Left lung (tissue), 10 donors: ENCODE results near the gene KIAA1614. TPM values are rescaled to one million over a fixed set of nuclear protein-coding genes. Genes with fewer than 3 reads are reported as not detected.
A peak's percentile ranks its signal among the peaks of the same experiment; 100 is the strongest.

Source experiments
- ATAC-seq: fragments of 200-7000 bp; cut with Tn5 transposase; one replicate; pipeline ENCODE4 v1.9.1; 2020; ENCODE audit warnings: moderate library complexity
- DNase-seq, 4 donors: peaks; one replicate each; pipeline ENCODE4 v3.0.0-alpha.2; 2013 to 2020
- H3K27ac ChIP-seq, 2 donors: fragments of 200-600 bp; sonication (generic) in 1 of 2; one replicate each; pipeline versions ENCODE4 v1.5.0 to v1.8.0; 2020 to 2021
- H3K27me3 ChIP-seq, 2 donors: fragments of 200-600 bp; sonication (generic) in 1 of 2; one replicate each; pipeline versions ENCODE4 v1.5.0 to v1.8.0; 2020 to 2021
- H3K36me3 ChIP-seq, 2 donors: fragments of 200-600 bp; sonication (generic) in 1 of 2; one replicate each; pipeline versions ENCODE4 v1.5.0 to v1.8.0; 2020 to 2021
- H3K4me1 ChIP-seq, 2 donors: fragments of 200-600 bp; one replicate each; pipeline ENCODE4 v1.8.0; 2021
- H3K4me3 ChIP-seq, 2 donors: fragments of 200-600 bp; sonication (generic) in 1 of 2; one replicate each; pipeline versions ENCODE4 v1.5.0 to v1.8.0; 2020 to 2021; ENCODE audit warnings: mild to moderate bottlenecking in 1 of 2
- H3K9me3 ChIP-seq, 2 donors: fragments of 200-600 bp; sonication (generic) in 1 of 2; one replicate each; pipeline versions ENCODE4 v1.5.0 to v1.8.0; 2020 to 2021
- intact Hi-C, 2 donors: fragments of 100-400 bp; cut with DNase I; formaldehyde crosslinking; loops; one replicate each; pipeline versions ENCODE4 v1.11.2 to v1.14.2; 2022
- polyA plus RNA-seq, 6 donors: library from polyadenylated mRNA; unstranded; fragments of 120-200 nt; gene quantifications; one replicate each; pipeline ENCODE4 v1.2.1, GENCODE V29; 2013; ENCODE audit not compliant: insufficient read length in 6 of 6
- total RNA-seq, 2 donors: library from RNA; stranded (reverse); fragmentation: NEBNext Ultra II Directional; extraction: Animal tissue kit (Norgen Biotek cat#: 25700); gene quantifications; one replicate each; pipeline ENCODE4 v1.2.1, GENCODE V29; 2021
- TF ChIP-seq, protein P1 (sequence below), 2 donors: fragments of 200-600 bp; sonication (generic) in 1 of 2; IDR thresholded peaks; one replicate each; pipeline versions ENCODE4 v1.5.0 to v1.8.0; 2021; ENCODE audit warnings: antibody characterized with exemption in 2 of 2
- donor health status: DM: no; HTN: yes; CAD: no.
- donor health status: DM: no; HTN: no; CAD: no.

The KIAA1614 gene
- total and polyA plus RNA-seq, 8 donors = 3.6 to 13.4 (median 9.7) TPM

- Histone ChIP-seq H3K27me3 (no peaks in the 10 kb centered on the region), H3K4me3 (no peak overlapping the region), H3K9me3 (no peaks in the 10 kb centered on the region), H3K36me3 (peaks cover 0 to 13% of the 10 kb centered on the region in 2 donors), H3K4me1 (no peaks in the 10 kb centered on the region), H3K27ac (no peak overlapping the region)
- intact Hi-C loops = no loop called here
- TF ChIP-seq, protein P1, sequence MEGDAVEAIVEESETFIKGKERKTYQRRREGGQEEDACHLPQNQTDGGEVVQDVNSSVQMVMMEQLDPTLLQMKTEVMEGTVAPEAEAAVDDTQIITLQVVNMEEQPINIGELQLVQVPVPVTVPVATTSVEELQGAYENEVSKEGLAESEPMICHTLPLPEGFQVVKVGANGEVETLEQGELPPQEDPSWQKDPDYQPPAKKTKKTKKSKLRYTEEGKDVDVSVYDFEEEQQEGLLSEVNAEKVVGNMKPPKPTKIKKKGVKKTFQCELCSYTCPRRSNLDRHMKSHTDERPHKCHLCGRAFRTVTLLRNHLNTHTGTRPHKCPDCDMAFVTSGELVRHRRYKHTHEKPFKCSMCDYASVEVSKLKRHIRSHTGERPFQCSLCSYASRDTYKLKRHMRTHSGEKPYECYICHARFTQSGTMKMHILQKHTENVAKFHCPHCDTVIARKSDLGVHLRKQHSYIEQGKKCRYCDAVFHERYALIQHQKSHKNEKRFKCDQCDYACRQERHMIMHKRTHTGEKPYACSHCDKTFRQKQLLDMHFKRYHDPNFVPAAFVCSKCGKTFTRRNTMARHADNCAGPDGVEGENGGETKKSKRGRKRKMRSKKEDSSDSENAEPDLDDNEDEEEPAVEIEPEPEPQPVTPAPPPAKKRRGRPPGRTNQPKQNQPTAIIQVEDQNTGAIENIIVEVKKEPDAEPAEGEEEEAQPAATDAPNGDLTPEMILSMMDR (IDR thresholded peaks at IDR 0.05) = no peak
- no peak for DNase-seq
- no peak for ATAC-seq
Measured at GRCh38 chr1:180933141-180933540, 20.4 kb downstream of the KIAA1614 start.

DNA sequence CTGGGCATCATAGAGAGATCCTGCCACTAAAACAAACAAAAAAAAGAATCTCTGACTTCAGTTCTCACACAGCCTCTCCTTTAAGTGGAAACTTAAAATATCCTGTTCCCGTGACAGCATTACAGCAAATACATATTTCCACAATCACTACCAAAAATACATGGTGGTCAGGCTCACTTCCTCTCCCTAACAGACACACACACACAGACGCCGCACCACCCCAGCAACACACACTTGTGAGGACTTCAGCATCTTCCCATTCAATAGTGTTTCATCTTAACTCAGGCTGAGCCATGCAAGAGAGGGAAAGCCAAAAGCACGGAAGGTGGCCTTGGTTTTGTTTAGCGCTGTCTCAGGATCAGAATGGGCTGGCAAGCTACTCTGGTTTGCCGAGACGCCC is 21.9 kb downstream of the KIAA1614 start:
- H3K27me3 ChIP-seq = no peaks in the 10 kb centered on the region
- TF ChIP-seq, protein P1 (IDR thresholded peaks at IDR 0.05) = no peak
- no peak overlapping the region for H3K27ac ChIP-seq
- ATAC-seq = no peak
- no peaks in the 10 kb centered on the region for H3K4me1 ChIP-seq
- no peaks in the 10 kb centered on the region for H3K9me3 ChIP-seq
- H3K4me3 ChIP-seq = no peak overlapping the region
- intact Hi-C loops = no loop called here
- H3K36me3 ChIP-seq = peaks cover 0 to 13% of the 10 kb centered on the region in 2 donors
- peak in 1 of 4 donors; percentile 47 for DNase-seq

DNA sequence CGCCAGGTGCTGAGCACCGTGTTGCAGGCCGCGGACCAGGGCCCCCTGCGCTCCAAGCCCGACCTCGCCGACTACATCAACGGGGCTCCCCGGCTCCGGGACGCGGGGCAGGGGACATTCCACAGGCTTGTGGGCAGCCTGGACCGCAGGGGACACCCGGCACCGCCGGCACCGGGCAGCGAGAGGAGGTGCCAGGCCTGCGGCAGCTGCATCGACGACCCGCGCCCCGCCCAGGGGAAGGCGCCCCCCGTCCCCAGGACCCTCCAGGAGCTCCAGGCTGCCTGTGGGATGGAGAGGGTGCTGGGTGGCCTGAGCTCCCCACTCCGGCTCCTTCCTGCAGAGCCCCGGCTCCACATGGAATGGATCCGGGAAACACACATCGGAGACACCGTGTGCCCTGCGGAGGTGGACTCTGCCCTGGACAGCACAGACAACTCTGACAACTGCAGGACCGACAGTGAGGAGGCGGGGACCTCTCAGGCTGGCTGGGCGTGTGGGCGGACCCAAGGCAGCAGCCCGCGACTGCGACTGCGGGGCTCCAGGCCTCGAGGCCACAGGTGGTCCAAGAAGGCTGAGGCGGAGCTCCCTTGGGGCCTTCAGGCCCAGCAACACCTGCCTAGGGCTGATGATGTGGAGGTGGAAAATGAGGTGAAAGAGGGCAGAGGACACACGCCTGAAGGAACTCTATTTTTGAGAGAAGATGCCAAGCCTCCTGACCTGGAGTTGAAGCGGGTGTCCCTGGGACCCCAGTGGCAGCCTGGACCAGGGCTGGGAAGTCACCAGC is 22.8 kb downstream of the KIAA1614 start:
- Histone ChIP-seq H3K27me3 (no peaks in the 10 kb centered on the region), H3K9me3 (no peaks in the 10 kb centered on the region), H3K27ac (no peak overlapping the region), H3K36me3 (peaks cover 0 to 13% of the 10 kb centered on the region in 2 donors), H3K4me1 (no peaks in the 10 kb centered on the region), H3K4me3 (no peak overlapping the region)
- ATAC-seq = no peak
- TF ChIP-seq, protein P1 (IDR thresholded peaks at IDR 0.05) = no peak
- DNase-seq = peak in 1 of 4 donors; percentile 78
- intact Hi-C loops = no loop called here

DNA sequence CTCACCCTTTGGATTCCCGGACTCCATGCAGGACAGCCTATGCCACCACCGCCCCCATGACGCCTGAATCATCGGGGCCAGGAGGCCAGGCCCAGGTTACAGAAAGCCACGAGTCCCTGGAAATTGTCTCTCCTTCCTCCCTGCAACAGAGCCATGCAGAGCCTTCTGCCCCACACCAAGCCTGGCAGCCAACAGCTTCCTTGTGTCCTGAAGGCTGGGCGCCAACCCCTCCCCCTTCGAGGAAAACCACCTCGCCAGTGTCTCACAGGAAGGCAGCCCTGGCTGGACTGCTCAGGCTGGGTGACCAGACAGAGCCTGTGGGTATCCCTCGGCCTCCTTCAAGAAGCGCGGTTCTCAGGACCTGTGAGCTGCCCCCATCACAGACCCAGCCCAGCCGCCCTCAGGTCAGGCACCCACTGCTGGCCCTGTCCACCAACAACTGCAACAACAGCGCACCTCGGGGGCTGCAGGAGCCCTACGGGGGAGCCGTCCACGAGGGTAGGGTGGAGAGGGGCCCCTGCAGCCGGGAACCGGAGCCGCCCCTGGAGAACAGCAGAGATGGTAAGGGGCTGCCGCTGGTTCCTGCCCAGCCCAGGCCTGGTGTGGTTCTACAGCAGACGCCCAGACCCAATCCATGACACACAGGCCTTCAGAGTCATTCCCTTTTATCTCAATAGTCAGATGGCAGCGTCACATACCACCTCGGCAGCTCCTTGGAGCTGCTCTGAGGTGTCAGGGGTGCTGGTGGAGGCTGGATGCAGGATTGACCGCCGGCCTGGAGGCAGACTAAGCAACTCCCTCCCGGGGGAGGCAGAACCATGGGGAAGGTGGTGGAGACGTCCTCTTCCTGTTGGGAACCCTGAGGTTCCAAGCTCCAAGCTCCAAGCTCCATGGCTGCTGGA is 23.7 kb downstream of the KIAA1614 start:
- no peaks in the 10 kb centered on the region for H3K27me3 ChIP-seq
- DNase-seq (peak in 1 of 4 donors; percentile 76), ATAC-seq (no peak)
- TF ChIP-seq, protein P1 (IDR thresholded peaks at IDR 0.05) = no peak
- H3K4me1 ChIP-seq = no peaks in the 10 kb centered on the region
- no peak overlapping the region for H3K4me3 ChIP-seq
- intact Hi-C loops = no loop called here
- H3K27ac ChIP-seq = no peak overlapping the region
- peaks cover 0 to 13% of the 10 kb centered on the region in 2 donors for H3K36me3 ChIP-seq
- no peaks in the 10 kb centered on the region for H3K9me3 ChIP-seq

DNA sequence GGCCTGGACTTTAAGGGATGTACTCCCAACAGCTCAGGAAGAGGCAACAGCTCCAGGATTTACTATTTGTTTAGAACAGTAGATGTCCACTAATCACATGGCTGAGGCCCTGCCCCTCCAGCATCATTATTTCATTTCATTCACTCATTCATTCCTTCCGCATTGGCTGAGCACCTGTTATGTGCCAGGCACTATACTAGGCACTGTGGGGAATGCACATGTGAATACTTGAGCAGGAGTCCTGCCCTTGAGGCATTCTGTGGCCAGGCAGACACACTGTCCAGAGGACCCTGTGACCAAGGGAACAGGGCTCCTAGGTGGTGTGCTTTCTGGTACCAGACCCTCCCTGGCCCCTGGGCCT is 24.3 kb downstream of the KIAA1614 start:
- TF ChIP-seq, protein P1 (IDR thresholded peaks at IDR 0.05) = no peak
- H3K4me3 ChIP-seq = no peak overlapping the region
- ATAC-seq (no peak), DNase-seq (peak in 1 of 4 donors; percentile 24)
- H3K4me1 ChIP-seq = no peaks in the 10 kb centered on the region
- H3K36me3 ChIP-seq = peaks cover 0 to 13% of the 10 kb centered on the region in 2 donors
- H3K27me3 ChIP-seq = no peaks in the 10 kb centered on the region
- no peak overlapping the region for H3K27ac ChIP-seq
- intact Hi-C loops = no loop called here
- H3K9me3 ChIP-seq = no peaks in the 10 kb centered on the region
